Measurements from ENCODE around the gene BHLHA15. TPM values are rescaled to one million over a fixed set of nuclear protein-coding genes. Genes with fewer than 3 reads are reported as not detected.

Gene BHLHA15
- polyA plus RNA-seq, 1 donor (not counting 4 experiments of a cell fraction or from before 2014, with no cell fraction given) = not detected

DNA sequence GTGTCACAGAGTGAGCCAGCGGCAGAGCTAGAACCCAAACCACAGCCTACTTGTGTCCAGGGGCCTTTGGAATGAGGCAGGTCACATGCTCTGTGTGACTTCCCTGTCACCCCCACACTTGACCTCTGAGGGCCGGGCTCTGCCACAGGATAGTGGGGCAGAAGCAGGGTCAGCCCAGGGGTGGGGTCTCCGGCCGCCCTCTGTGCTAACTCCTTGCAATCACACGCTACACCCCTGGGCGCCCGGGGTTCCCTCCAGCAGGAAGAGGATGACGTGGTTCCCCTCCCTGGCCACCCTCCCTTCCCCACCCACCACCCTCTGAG, 21.0 kb downstream of the BHLHA15 start:
- H3K79me2 ChIP-seq (ENCODE audit: control insufficient read depth, insufficient read depth, low read length) = no peaks in the 10 kb centered on the region
- H3K36me3 ChIP-seq (ENCODE audit: control insufficient read depth in 2 of 2, extremely low read depth in 1 of 2, insufficient read depth in 2 of 2, low read length in 2 of 2) = no peaks in the 10 kb centered on the region
- H3K9me3 ChIP-seq (ENCODE audit: control insufficient read depth, low read depth, low read length) = no peaks in the 10 kb centered on the region
- no peak overlapping the region for H3K4me2 ChIP-seq (ENCODE audit: control insufficient read depth, extremely low read depth, insufficient read depth, low read depth, low read length)
- no peak overlapping the region for H3K27ac ChIP-seq (ENCODE audit: control insufficient read depth, insufficient read depth, low read length)
- dilution Hi-C loops (cut with MboI; ENCODE audit: extremely low pct_ligation_motif_present, low sequenced_read_pairs) = no loop called here
- H3K9me1 ChIP-seq (ENCODE audit: control insufficient read depth, extremely low read depth, insufficient read depth, low read length) = no peaks in the 10 kb centered on the region
- H2AFZ ChIP-seq (ENCODE audit: control insufficient read depth, low read length) = no peak overlapping the region
- no peaks in the 10 kb centered on the region for H3K27me3 ChIP-seq (ENCODE audit: control insufficient read depth, extremely low read depth, insufficient read depth, low read length)
- no peak overlapping the region for H3K9ac ChIP-seq (ENCODE audit: control insufficient read depth, extremely low read depth, insufficient read depth, low read length)
- TF ChIP-seq EZH2 (IDR thresholded peaks at IDR 0.05; ENCODE audit: low read length) = no peak
- TF ChIP-seq, protein P1, sequence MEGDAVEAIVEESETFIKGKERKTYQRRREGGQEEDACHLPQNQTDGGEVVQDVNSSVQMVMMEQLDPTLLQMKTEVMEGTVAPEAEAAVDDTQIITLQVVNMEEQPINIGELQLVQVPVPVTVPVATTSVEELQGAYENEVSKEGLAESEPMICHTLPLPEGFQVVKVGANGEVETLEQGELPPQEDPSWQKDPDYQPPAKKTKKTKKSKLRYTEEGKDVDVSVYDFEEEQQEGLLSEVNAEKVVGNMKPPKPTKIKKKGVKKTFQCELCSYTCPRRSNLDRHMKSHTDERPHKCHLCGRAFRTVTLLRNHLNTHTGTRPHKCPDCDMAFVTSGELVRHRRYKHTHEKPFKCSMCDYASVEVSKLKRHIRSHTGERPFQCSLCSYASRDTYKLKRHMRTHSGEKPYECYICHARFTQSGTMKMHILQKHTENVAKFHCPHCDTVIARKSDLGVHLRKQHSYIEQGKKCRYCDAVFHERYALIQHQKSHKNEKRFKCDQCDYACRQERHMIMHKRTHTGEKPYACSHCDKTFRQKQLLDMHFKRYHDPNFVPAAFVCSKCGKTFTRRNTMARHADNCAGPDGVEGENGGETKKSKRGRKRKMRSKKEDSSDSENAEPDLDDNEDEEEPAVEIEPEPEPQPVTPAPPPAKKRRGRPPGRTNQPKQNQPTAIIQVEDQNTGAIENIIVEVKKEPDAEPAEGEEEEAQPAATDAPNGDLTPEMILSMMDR (optimal IDR thresholded peaks at IDR 0.05 in 1 of 3, IDR thresholded peaks at IDR 0.05 in 1 of 3, conservative IDR thresholded peaks at IDR 0.05 in 1 of 3; ENCODE audit: extremely low read depth in 1 of 3, insufficient read depth in 2 of 3, low read length in 3 of 3) = no peak
- FAIRE-seq = no peak
- H4K20me1 ChIP-seq (ENCODE audit: control insufficient read depth, extremely low read depth, insufficient read depth, low read length) = no peaks in the 10 kb centered on the region
- no peak overlapping the region for H3K4me3 ChIP-seq (ENCODE audit: control insufficient read depth in 2 of 3, extremely low read depth in 1 of 3, insufficient read depth in 2 of 3, low read depth in 1 of 3, low read length in 3 of 3)
- no peak for DNase-seq (ENCODE audit: low read depth, low spot score)
- H3K4me1 ChIP-seq (ENCODE audit: control insufficient read depth, extremely low read depth, insufficient read depth, low read length) = no peaks in the 10 kb centered on the region

DNA sequence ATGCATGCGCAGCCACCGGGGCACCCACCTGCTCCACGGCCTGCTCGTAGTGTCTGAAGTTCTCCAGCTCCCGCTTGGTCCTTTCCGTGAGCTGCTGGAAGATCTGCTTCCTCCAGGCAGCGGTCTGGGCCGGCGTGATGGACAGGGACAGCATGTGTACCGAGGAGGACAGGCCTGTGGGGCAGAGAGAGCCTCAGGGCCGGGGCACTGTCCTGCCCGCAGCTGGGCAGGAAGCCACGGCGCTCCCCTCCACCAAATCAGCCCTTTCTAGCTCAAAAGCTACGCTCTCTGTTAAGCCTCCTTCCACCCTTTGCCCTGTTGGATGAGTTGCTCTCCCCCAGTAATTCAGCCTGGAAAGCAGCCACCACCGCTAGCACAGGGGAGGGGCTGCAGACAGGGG, 21.6 kb downstream of the BHLHA15 start:
- no peak for FAIRE-seq
- no peak overlapping the region for H3K27ac ChIP-seq (ENCODE audit: control insufficient read depth, insufficient read depth, low read length)
- TF ChIP-seq, protein P1 (optimal IDR thresholded peaks at IDR 0.05 in 1 of 3, IDR thresholded peaks at IDR 0.05 in 1 of 3, conservative IDR thresholded peaks at IDR 0.05 in 1 of 3; ENCODE audit: extremely low read depth in 1 of 3, insufficient read depth in 2 of 3, low read length in 3 of 3) = no peak
- no peaks in the 10 kb centered on the region for H3K9me3 ChIP-seq (ENCODE audit: control insufficient read depth, low read depth, low read length)
- H3K79me2 ChIP-seq (ENCODE audit: control insufficient read depth, insufficient read depth, low read length) = no peaks in the 10 kb centered on the region
- dilution Hi-C loops (cut with MboI; ENCODE audit: extremely low pct_ligation_motif_present, low sequenced_read_pairs) = no loop called here
- no peaks in the 10 kb centered on the region for H4K20me1 ChIP-seq (ENCODE audit: control insufficient read depth, extremely low read depth, insufficient read depth, low read length)
- H3K36me3 ChIP-seq (ENCODE audit: control insufficient read depth in 2 of 2, extremely low read depth in 1 of 2, insufficient read depth in 2 of 2, low read length in 2 of 2) = no peaks in the 10 kb centered on the region
- H3K9me1 ChIP-seq (ENCODE audit: control insufficient read depth, extremely low read depth, insufficient read depth, low read length) = no peaks in the 10 kb centered on the region
- H3K4me2 ChIP-seq (ENCODE audit: control insufficient read depth, extremely low read depth, insufficient read depth, low read depth, low read length) = no peak overlapping the region
- no peak overlapping the region for H3K4me3 ChIP-seq (ENCODE audit: control insufficient read depth in 2 of 3, extremely low read depth in 1 of 3, insufficient read depth in 2 of 3, low read depth in 1 of 3, low read length in 3 of 3)
- H3K27me3 ChIP-seq (ENCODE audit: control insufficient read depth, extremely low read depth, insufficient read depth, low read length) = no peaks in the 10 kb centered on the region
- H2AFZ ChIP-seq (ENCODE audit: control insufficient read depth, low read length) = no peak overlapping the region
- no peaks in the 10 kb centered on the region for H3K4me1 ChIP-seq (ENCODE audit: control insufficient read depth, extremely low read depth, insufficient read depth, low read length)
- DNase-seq (ENCODE audit: low read depth, low spot score) = no peak
- no peak overlapping the region for H3K9ac ChIP-seq (ENCODE audit: control insufficient read depth, extremely low read depth, insufficient read depth, low read length)
